Duodenal mucosa (tissue), 2 donors: ENCODE data around the gene VTI1A.
"Not testable (repeated sequence)": the region's sequence is repeated elsewhere in the genome, so short reads cannot be mapped to it uniquely, and the experiment has no call there.

ENCODE experiments used
- H3K27ac ChIP-seq: one replicate; pipeline ENCODE4 v1.7.0; 2013; ENCODE audit warnings: low read depth, low read length
- H3K27me3 ChIP-seq, 2 donors: one replicate each; pipeline ENCODE4 v1.7.0; 2013; ENCODE audit warnings: low read length in 2 of 2, control low read depth in 1 of 2; ENCODE audit not compliant: insufficient read depth in 2 of 2, control insufficient read depth in 1 of 2
- H3K36me3 ChIP-seq, 2 donors: one replicate each; pipeline ENCODE4 v1.7.0; 2013; ENCODE audit warnings: low read length in 2 of 2, control low read depth in 1 of 2; ENCODE audit not compliant: insufficient read depth in 2 of 2, control insufficient read depth in 1 of 2
- H3K4me1 ChIP-seq, 2 donors: one replicate each; pipeline ENCODE4 v1.7.0; 2013; ENCODE audit warnings: low read length in 2 of 2, control low read depth in 1 of 2; ENCODE audit not compliant: insufficient read depth in 2 of 2, control insufficient read depth in 1 of 2
- H3K4me3 ChIP-seq, 2 donors: one replicate each; pipeline ENCODE4 v1.7.0; 2013; ENCODE audit warnings: low read length in 2 of 2, low read depth in 1 of 2
- H3K9ac ChIP-seq, 2 donors: one replicate each; pipeline ENCODE4 v1.7.0; 2013; ENCODE audit warnings: low read length in 2 of 2, low read depth in 1 of 2
- H3K9me3 ChIP-seq, 2 donors: one replicate each; pipeline ENCODE4 v1.7.0; 2013; ENCODE audit warnings: low read length in 2 of 2, control low read depth in 1 of 2; ENCODE audit not compliant: control insufficient read depth in 1 of 2

The VTI1A gene

GRCh38 chr10:112590786-112591185 is 143.8 kb downstream of the VTI1A start:
- H3K4me3 ChIP-seq, H3K27me3 ChIP-seq, H3K9ac ChIP-seq, H3K9me3 ChIP-seq, H3K27ac ChIP-seq, H3K36me3 ChIP-seq, H3K4me1 ChIP-seq: not testable (repeated sequence)

GRCh38 chr10:112593023-112593422 is 146.0 kb downstream of the VTI1A start:
- Histone ChIP-seq H3K9me3 (no peaks in the 10 kb centered on the region), H3K36me3 (no peaks in the 10 kb centered on the region), H3K9ac (no peak overlapping the region), H3K27ac (no peak overlapping the region), H3K27me3 (no peaks in the 10 kb centered on the region), H3K4me3 (no peak overlapping the region), H3K4me1 (no peaks in the 10 kb centered on the region)

GRCh38 chr10:112601214-112602090 is 154.4 kb downstream of the VTI1A start:
- H3K4me1 ChIP-seq = no peaks in the 10 kb centered on the region
- no peaks in the 10 kb centered on the region for H3K9me3 ChIP-seq
- no peaks in the 10 kb centered on the region for H3K27me3 ChIP-seq
- H3K27ac ChIP-seq = no peak overlapping the region
- no peak overlapping the region for H3K9ac ChIP-seq
- H3K36me3 ChIP-seq = peaks cover 0 to 4% of the 10 kb centered on the region in 2 donors
- H3K4me3 ChIP-seq = no peak overlapping the region

GRCh38 chr10:112603062-112603461 is 156.0 kb downstream of the VTI1A start:
- no peak overlapping the region for H3K27ac ChIP-seq
- no peak overlapping the region for H3K4me3 ChIP-seq
- H3K4me1 ChIP-seq = no peaks in the 10 kb centered on the region
- H3K9ac ChIP-seq = no peak overlapping the region
- peaks cover 0 to 4% of the 10 kb centered on the region in 2 donors for H3K36me3 ChIP-seq
- no peaks in the 10 kb centered on the region for H3K27me3 ChIP-seq
- no peaks in the 10 kb centered on the region for H3K9me3 ChIP-seq

GRCh38 chr10:112605063-112605462 is 158.0 kb downstream of the VTI1A start:
- no peak overlapping the region for H3K4me3 ChIP-seq
- no peak overlapping the region for H3K9ac ChIP-seq
- H3K4me1 ChIP-seq = no peaks in the 10 kb centered on the region
- no peaks in the 10 kb centered on the region for H3K9me3 ChIP-seq
- H3K36me3 ChIP-seq = peaks cover 0 to 4% of the 10 kb centered on the region in 2 donors
- H3K27ac ChIP-seq = no peak overlapping the region
- no peaks in the 10 kb centered on the region for H3K27me3 ChIP-seq

GRCh38 chr10:112607506-112607905 is 160.5 kb downstream of the VTI1A start:
- Histone ChIP-seq H3K4me3 (no peak overlapping the region), H3K9ac (no peak overlapping the region), H3K27ac (no peak overlapping the region), H3K9me3 (no peaks in the 10 kb centered on the region), H3K27me3 (no peaks in the 10 kb centered on the region), H3K36me3 (peaks cover 0 to 4% of the 10 kb centered on the region in 2 donors), H3K4me1 (no peaks in the 10 kb centered on the region)

GRCh38 chr10:112613620-112614019 is 166.6 kb downstream of the VTI1A start:
- no peak overlapping the region for H3K4me3 ChIP-seq
- H3K27ac ChIP-seq = no peak overlapping the region

GRCh38 chr10:112614072-112614471 is 167.1 kb downstream of the VTI1A start:
- Histone ChIP-seq H3K9ac (no peak overlapping the region), H3K9me3 (no peaks in the 10 kb centered on the region), H3K27ac (no peak overlapping the region), H3K4me3 (no peak overlapping the region), H3K27me3 (no peaks in the 10 kb centered on the region), H3K4me1 (no peaks in the 10 kb centered on the region), H3K36me3 (no peaks in the 10 kb centered on the region)

More at GRCh38 chr10:112613620-112614019, 166.6 kb downstream of the VTI1A start:
- no peaks in the 10 kb centered on the region for H3K36me3 ChIP-seq
- no peaks in the 10 kb centered on the region for H3K4me1 ChIP-seq
- H3K9ac ChIP-seq = no peak overlapping the region
- H3K27me3 ChIP-seq = no peaks in the 10 kb centered on the region
- H3K9me3 ChIP-seq = no peaks in the 10 kb centered on the region

- no peak overlapping the region for H3K27ac ChIP-seq
- no peaks in the 10 kb centered on the region for H3K9me3 ChIP-seq
- H3K4me3 ChIP-seq = no peak overlapping the region
- no peak overlapping the region for H3K9ac ChIP-seq
- no peaks in the 10 kb centered on the region for H3K4me1 ChIP-seq
- H3K27me3 ChIP-seq = no peaks in the 10 kb centered on the region
- H3K36me3 ChIP-seq = no peaks in the 10 kb centered on the region
Observed at GRCh38 chr10:112614586-112614985, 167.6 kb downstream of the VTI1A start.

- no peaks in the 10 kb centered on the region for H3K9me3 ChIP-seq
- H3K4me1 ChIP-seq = no peaks in the 10 kb centered on the region
- H3K36me3 ChIP-seq = no peaks in the 10 kb centered on the region
- H3K4me3 ChIP-seq = no peak overlapping the region
- no peak overlapping the region for H3K27ac ChIP-seq
- H3K27me3 ChIP-seq = no peaks in the 10 kb centered on the region
- no peak overlapping the region for H3K9ac ChIP-seq
Observed at GRCh38 chr10:112615269-112615668, 168.3 kb downstream of the VTI1A start.
